GM12878 (cell line): Measurements from ENCODE around the gene CHRND. TPM values are rescaled to one million over a fixed set of nuclear protein-coding genes. Genes with fewer than 3 reads are reported as not detected.

Experiments used
- ATAC-seq: fragments of 200-7000 bp; cut with Tn5 transposase; 3 replicates; pipeline ENCODE4 v1.9.1; 2020; ENCODE audit warnings: mild to moderate bottlenecking, moderate library complexity
- BruUV-seq: library from RNA; stranded (reverse); fragments of 400-500 nt; replicated peaks from 2 replicates; lab custom pipeline; 2021; lab: Mats Ljungman, UMichigan
- CTCF ChIA-PET: fragments of 300-600 bp; sonication (Branson Sonifier 250); formaldehyde crosslinking; extraction: SDS; loops from one replicate; lab custom pipeline; 2021; ENCODE audit warnings: inconsistent platforms; lab: Yijun Ruan, JAX
- POLR2A ChIA-PET: fragments of 350-600 bp; formaldehyde crosslinking; extraction: SDS; loops from one replicate; lab custom pipeline; 2021; ENCODE audit warnings: inconsistent platforms; lab: Charles Lee
- RAD21 ChIA-PET: fragments of 300-600 bp; sonication (Branson Sonifier 250); formaldehyde crosslinking; loops from one replicate; lab custom pipeline; 2023; ENCODE audit warnings: antibody characterized with exemption; ENCODE audit not compliant: unreplicated experiment; lab: Charles Lee
- SMC1A ChIA-PET: fragments of 300-600 bp; sonication (Branson Sonifier 250); formaldehyde crosslinking; loops from one replicate; lab custom pipeline; 2023; ENCODE audit not compliant: unreplicated experiment, uncharacterized antibody; lab: Charles Lee
- DNase-seq: peaks from one replicate; pipeline ENCODE4 v3.0.0-alpha.2; 2011; ENCODE audit warnings: low read depth, low spot score
- FAIRE-seq: peaks from 3 replicates; lab custom pipeline; 2011; peaks lifted over from hg19 to GRCh38; lab: Jason Lieb, UNC
- H2AFZ ChIP-seq: 2 replicates; pipeline ENCODE4 v1.6.0; 2011; ENCODE audit warnings: low read depth, low read length, control low read depth; ENCODE audit not compliant: control insufficient read depth
- H3K27ac ChIP-seq: 2 replicates; pipeline ENCODE4 v1.5.1; 2011; ENCODE audit warnings: control low read depth; ENCODE audit not compliant: control insufficient read depth, insufficient read depth
- H3K27me3 ChIP-seq, 2 experiments: replicated peaks in 1 of 2; 2 replicates each; pipeline versions ENCODE4 v1.6.0 to v1.6.1; 2011; ENCODE audit warnings: low read length in 1 of 2; ENCODE audit not compliant: control insufficient read depth in 2 of 2, insufficient read depth in 2 of 2
- H3K36me3 ChIP-seq, 2 experiments: 2 replicates each; pipeline ENCODE4 v1.5.1; 2011; ENCODE audit warnings: low read length in 1 of 2; ENCODE audit not compliant: control insufficient read depth in 2 of 2, insufficient read depth in 2 of 2
- H3K4me1 ChIP-seq: 2 replicates; pipeline ENCODE4 v1.6.1; 2011; ENCODE audit warnings: mild to moderate bottlenecking, low read length, moderate library complexity, mixed read lengths; ENCODE audit not compliant: control insufficient read depth, insufficient read depth
- H3K4me2 ChIP-seq: 2 replicates; pipeline ENCODE4 v1.6.0; 2011; ENCODE audit warnings: control low read depth; ENCODE audit not compliant: control insufficient read depth, insufficient read depth
- H3K4me3 ChIP-seq: fragments of 200-600 bp; sonication (generic); 2 replicates; pipeline ENCODE4 v1.5.1; 2016
- H3K79me2 ChIP-seq: 2 replicates; pipeline ENCODE4 v1.6.0; 2011; ENCODE audit warnings: low read length; ENCODE audit not compliant: control insufficient read depth, insufficient read depth
- H3K9ac ChIP-seq: 2 replicates; pipeline ENCODE4 v1.8.0; 2011; ENCODE audit warnings: low read length, control low read depth, mixed read lengths; ENCODE audit not compliant: control insufficient read depth, insufficient read depth
- H3K9me3 ChIP-seq: replicated peaks from 3 replicates; pipeline ENCODE4 v1.5.1; 2011; ENCODE audit warnings: mild to moderate bottlenecking, low read length; ENCODE audit not compliant: control insufficient read depth, insufficient read depth
- H4K20me1 ChIP-seq: 2 replicates; pipeline ENCODE4 v1.6.0; 2011; ENCODE audit not compliant: control insufficient read depth, insufficient read depth
- ATF3 ChIP-seq: IDR thresholded peaks from 2 replicates; pipeline ENCODE4 v1.6.1; 2011; ENCODE audit warnings: low read depth, mild to moderate bottlenecking, low read length, moderate library complexity, borderline replicate concordance; ENCODE audit errors: extremely low read depth
- BCL3 ChIP-seq: IDR thresholded peaks from 2 replicates; pipeline ENCODE4 v1.6.1; 2011; ENCODE audit warnings: borderline replicate concordance, low read depth, mild to moderate bottlenecking, moderate library complexity, low read length; ENCODE audit not compliant: insufficient read depth, poor library complexity, severe bottlenecking
- CBFB ChIP-seq: IDR thresholded peaks from 2 replicates; pipeline ENCODE4 v1.6.1; 2016; ENCODE audit warnings: antibody characterized with exemption, low read depth
- CREB1 ChIP-seq: IDR thresholded peaks from 2 replicates; pipeline ENCODE4 v1.6.1; 2012; ENCODE audit warnings: low read depth, mild to moderate bottlenecking, inconsistent platforms
- ESRRA ChIP-seq: IDR thresholded peaks from 2 replicates; pipeline ENCODE4 v1.6.1; 2012; ENCODE audit warnings: mild to moderate bottlenecking, low read length, improper control_type of control experiment
- ETV6 ChIP-seq, 2 experiments: fragments of 450-650 bp in 1 of 2; IDR thresholded peaks in 1 of 2; conservative IDR thresholded peaks in 1 of 2; 2 replicates each; pipeline ENCODE4 v1.6.1; 2014; ENCODE audit warnings: antibody characterized with exemption in 1 of 2, borderline replicate concordance in 1 of 2, low read depth in 1 of 2, mild to moderate bottlenecking in 1 of 2, moderate library complexity in 1 of 2
- EZH2 ChIP-seq: IDR thresholded peaks from 2 replicates; pipeline ENCODE4 v1.6.1; 2012; ENCODE audit warnings: low read depth, mild to moderate bottlenecking, control low read depth, inconsistent platforms, low read length, borderline replicate concordance; ENCODE audit not compliant: control insufficient read depth
- FOXK2 ChIP-seq: fragments of 450-650 bp; IDR thresholded peaks from 2 replicates; pipeline ENCODE4 v1.6.1; 2017; ENCODE audit warnings: mild to moderate bottlenecking, moderate library complexity
- GABPA ChIP-seq: IDR thresholded peaks from 2 replicates; pipeline ENCODE4 v1.6.1; 2014; ENCODE audit warnings: antibody characterized with exemption, low read depth, mild to moderate bottlenecking, inconsistent platforms
- IRF5 ChIP-seq: fragments of 450-650 bp; IDR thresholded peaks from 2 replicates; pipeline ENCODE4 v1.6.1; 2017; ENCODE audit warnings: borderline replicate concordance
- NKRF ChIP-seq: fragments of 450-650 bp; conservative IDR thresholded peaks from 2 replicates; pipeline ENCODE4 v1.6.1; 2017; ENCODE audit warnings: mild to moderate bottlenecking, moderate library complexity
- PBX3 ChIP-seq: IDR thresholded peaks from 2 replicates; pipeline ENCODE4 v1.6.1; 2011; ENCODE audit warnings: mild to moderate bottlenecking, low read depth, low read length, moderate library complexity; ENCODE audit not compliant: insufficient replicate concordance
- POLR2AphosphoS2 ChIP-seq: IDR thresholded peaks from 2 replicates; pipeline ENCODE4 v1.6.1; 2011; ENCODE audit warnings: low read depth, mild to moderate bottlenecking, low read length, improper control_type of control experiment, moderate library complexity
- SMAD5 ChIP-seq: IDR thresholded peaks from 2 replicates; pipeline ENCODE4 v1.6.1; 2016; ENCODE audit warnings: antibody characterized with exemption, low read depth
- USF2 ChIP-seq: IDR thresholded peaks from 2 replicates; pipeline ENCODE4 v1.6.1; 2011; ENCODE audit warnings: low read depth, low read length, improper control_type of control experiment, borderline replicate concordance
- ZBED1 ChIP-seq: IDR thresholded peaks from 2 replicates; pipeline ENCODE4 v1.6.1; 2016; ENCODE audit warnings: borderline replicate concordance
- WGBS: methylation state at CpG from one replicate; pipeline ENCODE4 v1.1.6; 2016; ENCODE audit warnings: low lambda C conversion rate; ENCODE audit not compliant: insufficient replicate concordance, insufficient coverage; ENCODE audit errors: missing lambda C conversion rate; 5-methylcytosine and 5-hydroxymethylcytosine counted together
- in situ Hi-C: fragments of 300-500 bp; cut with MboI; formaldehyde crosslinking; loops from 9 replicates; pipeline ENCODE4 v1.14.3; 2018; ENCODE audit warnings: mixed read lengths
- intact Hi-C: fragments of 100-400 bp; cut with micrococcal nuclease; formaldehyde crosslinking; loops from one replicate; pipeline ENCODE4 v1.14.2; 2022; ENCODE audit not compliant: unreplicated experiment
- polyA plus RNA-seq, 11 experiments: library from polyadenylated mRNA; depleted of rRNA in 4 of 11; unstranded in 6 of 11; stranded (reverse) in 5 of 11; fragments of >200 nt; fragmentation: Nextera tagmentation in 4 of 11; fragmentation: Illumina TruSeq in 1 of 11; extraction: Ambion mirVana in 4 of 11; extraction: Trizol in 1 of 11; gene quantifications; 1 replicate in 1 of 11; 2 replicates in 10 of 11; pipeline versions ENCODE4 v1.2.1 to v1.2.3, GENCODE V29; 2011 to 2016; ENCODE audit warnings: inconsistent platforms in 2 of 11, missing spikeins in 2 of 11, low read depth in 1 of 11
- total RNA-seq, 4 experiments: library from RNA; depleted of rRNA in 3 of 4; stranded (reverse); fragments of >200 nt in 3 of 4; fragmentation: Illumina TruSeq in 1 of 4; extraction: Trizol in 1 of 4; gene quantifications; 2 replicates each; pipeline versions ENCODE4 v1.2.1 to v1.2.3, GENCODE V29; 2013 to 2021

The CHRND gene
- total and polyA plus RNA-seq, 10 of the 15 experiments (the other 5 are each of a cell fraction or from before 2014, with no cell fraction given), result not detected

- Histone ChIP-seq H2AFZ (no peak overlapping the region), H3K36me3 (no peaks in the 10 kb centered on the region), H3K27me3 (no peaks in the 10 kb centered on the region; a peak in 2 of 4 replicates), H3K9ac (no peak overlapping the region), H3K4me2 (no peak overlapping the region), H3K79me2 (no peaks in the 10 kb centered on the region), H3K4me1 (no peaks in the 10 kb centered on the region), H3K27ac (no peak overlapping the region), H4K20me1 (no peaks in the 10 kb centered on the region), H3K9me3 (no peaks in the 10 kb centered on the region), H3K4me3 (no peak overlapping the region)
- no TSS peak for BruUV-seq
- 20% methylated on average over 11 of the region's 11 CpGs for whole genome bisulfite sequencing
- FAIRE-seq (no peak), ATAC-seq (no peak), DNase-seq (no peak)
- intact Hi-C loops, result no loop called here
- in situ Hi-C loops, result no loop called here
- ChIA-PET SMC1A (interaction anchor here (1.3 kb wide), 1 partner anchor 48 kb away, joined by 3 read pairs; no protein-coding TSS in a partner anchor), RAD21 (no interaction called here), POLR2A (interaction anchor here (0.6 kb wide), 1 partner anchor 89 kb away, joined by 6 read pairs; no protein-coding TSS in a partner anchor), CTCF (no interaction called here)
- no peak for TF ChIP-seq ZBED1
- no peak for TF ChIP-seq POLR2AphosphoS2
- no peak for TF ChIP-seq FOXK2
- TF ChIP-seq USF2, result no peak
- TF ChIP-seq NKRF, result no peak
- TF ChIP-seq PBX3, result no peak
- TF ChIP-seq ETV6 (conservative IDR thresholded peaks at IDR 0.05 in 1 of 2, IDR thresholded peaks at IDR 0.05 in 1 of 2; ENCODE audit: borderline replicate concordance in 1 of 2, low read depth in 1 of 2), result no peak
- no peak for TF ChIP-seq IRF5
- TF ChIP-seq CREB1, result no peak
- TF ChIP-seq SMAD5, result no peak
- TF ChIP-seq ESRRA, result no peak
- TF ChIP-seq EZH2, result no peak
- no peak for TF ChIP-seq ATF3
- no peak for TF ChIP-seq CBFB
- TF ChIP-seq GABPA, result no peak
- TF ChIP-seq BCL3, result no peak
These were observed 14.5 kb upstream of the CHRND start for GRCh38 chr2:232511336-232511890.
